NT2/D1 (cell line): Measurements from ENCODE around the gene PIK3R5.

Experiments used
- DNase-seq: peaks from one replicate; pipeline ENCODE4 v3.0.0-alpha.2; 2011; ENCODE audit warnings: low read depth, low spot score
- H3K27me3 ChIP-seq: 2 replicates; pipeline ENCODE4 v1.6.0; 2011; ENCODE audit warnings: mild to moderate bottlenecking; ENCODE audit not compliant: insufficient read length, insufficient read depth
- H3K36me3 ChIP-seq: 2 replicates; pipeline ENCODE4 v1.6.1; 2011; ENCODE audit warnings: mild to moderate bottlenecking, low read length, mixed read lengths; ENCODE audit not compliant: insufficient read depth, insufficient read length
- H3K4me1 ChIP-seq: 2 replicates; pipeline ENCODE4 v1.5.1; 2011; ENCODE audit not compliant: insufficient read depth, insufficient read length
- H3K4me3 ChIP-seq: 2 replicates; pipeline ENCODE4 v1.5.1; 2011; ENCODE audit warnings: low read depth; ENCODE audit not compliant: insufficient read length
- H3K9ac ChIP-seq: 2 replicates; pipeline ENCODE4 v1.6.0; 2011; ENCODE audit warnings: low read depth; ENCODE audit not compliant: insufficient read length
- H3K9me3 ChIP-seq: 2 replicates; pipeline ENCODE4 v1.5.1; 2011; ENCODE audit warnings: mild to moderate bottlenecking, low read length; ENCODE audit not compliant: insufficient read depth
- SUZ12 ChIP-seq: IDR thresholded peaks from 2 replicates; pipeline ENCODE4 v1.6.1; 2011; ENCODE audit not compliant: insufficient read length, insufficient read depth; ENCODE audit errors: extremely low read depth
- YY1 ChIP-seq: IDR thresholded peaks from 2 replicates; pipeline ENCODE4 v1.6.1; 2011; ENCODE audit not compliant: insufficient read length, insufficient read depth
- ZNF274 ChIP-seq: IDR thresholded peaks from 2 replicates; pipeline ENCODE4 v1.6.1; 2011; ENCODE audit warnings: mild to moderate bottlenecking, low read depth, low read length

Gene PIK3R5

GRCh38 chr17:8912084-8912981 is 53.2 kb downstream of the PIK3R5 start:
- H3K9ac ChIP-seq, result no peak overlapping the region

GRCh38 chr17:8910969-8911604 is 54.4 kb downstream of the PIK3R5 start:
- DNase-seq, result no peak
- no peak overlapping the region for H3K9ac ChIP-seq

More at GRCh38 chr17:8912084-8912981, 53.2 kb downstream of the PIK3R5 start:
- Histone ChIP-seq H3K36me3 (no peaks in the 10 kb centered on the region), H3K9me3 (peaks cover 3% of the 10 kb centered on the region; the same call in 1 of the 2 replicates), H3K4me3 (no peak overlapping the region), H3K27me3 (no peaks in the 10 kb centered on the region), H3K4me1 (peaks cover 2% of the 10 kb centered on the region)
- no peak for DNase-seq
- TF ChIP-seq ZNF274 (no peak), YY1 (no peak), SUZ12 (no peak)

GRCh38 chr17:8909586-8910270 is 55.8 kb downstream of the PIK3R5 start:
- H3K4me3 ChIP-seq, result no peak overlapping the region
- H3K9me3 ChIP-seq, result no peaks in the 10 kb centered on the region
- no peaks in the 10 kb centered on the region for H3K4me1 ChIP-seq
- TF ChIP-seq SUZ12 (no peak), YY1 (no peak), ZNF274 (no peak)
- no peaks in the 10 kb centered on the region for H3K27me3 ChIP-seq
- no peak overlapping the region for H3K9ac ChIP-seq
- DNase-seq, result no peak
- H3K36me3 ChIP-seq, result no peaks in the 10 kb centered on the region

More at GRCh38 chr17:8910969-8911604, 54.4 kb downstream of the PIK3R5 start:
- Histone ChIP-seq H3K4me1 (peaks cover 2% of the 10 kb centered on the region), H3K36me3 (no peaks in the 10 kb centered on the region), H3K27me3 (no peaks in the 10 kb centered on the region), H3K9me3 (no peaks in the 10 kb centered on the region), H3K4me3 (no peak overlapping the region)
- TF ChIP-seq SUZ12 (no peak), YY1 (no peak), ZNF274 (no peak)

- no peak for TF ChIP-seq ZNF274
- no peak for TF ChIP-seq YY1
- TF ChIP-seq SUZ12, result no peak
These were observed 60.2 kb downstream of the PIK3R5 start for GRCh38 chr17:8905331-8905730.

GRCh38 chr17:8904686-8905085 is 60.8 kb downstream of the PIK3R5 start:
- H3K36me3 ChIP-seq, result no peaks in the 10 kb centered on the region
- H3K9ac ChIP-seq, result no peak overlapping the region
- TF ChIP-seq YY1 (no peak), SUZ12 (no peak), ZNF274 (no peak)
- H3K27me3 ChIP-seq, result no peaks in the 10 kb centered on the region
- no peak for DNase-seq
- no peaks in the 10 kb centered on the region for H3K4me1 ChIP-seq
- no peaks in the 10 kb centered on the region for H3K9me3 ChIP-seq
- H3K4me3 ChIP-seq, result no peak overlapping the region

More at GRCh38 chr17:8905331-8905730, 60.2 kb downstream of the PIK3R5 start:
- Histone ChIP-seq H3K4me1 (no peaks in the 10 kb centered on the region), H3K4me3 (no peak overlapping the region), H3K9ac (no peak overlapping the region), H3K27me3 (no peaks in the 10 kb centered on the region), H3K9me3 (no peaks in the 10 kb centered on the region), H3K36me3 (no peaks in the 10 kb centered on the region)
- DNase-seq, result no peak

GRCh38 chr17:8904201-8904600 is 61.3 kb downstream of the PIK3R5 start:
- DNase-seq, result no peak
- Histone ChIP-seq H3K36me3 (no peaks in the 10 kb centered on the region), H3K4me3 (no peak overlapping the region), H3K27me3 (no peaks in the 10 kb centered on the region), H3K4me1 (no peaks in the 10 kb centered on the region), H3K9ac (no peak overlapping the region), H3K9me3 (no peaks in the 10 kb centered on the region)
- TF ChIP-seq YY1 (no peak), SUZ12 (no peak), ZNF274 (no peak)
